ENCODE measurements around the gene EDIL3.

DNA sequence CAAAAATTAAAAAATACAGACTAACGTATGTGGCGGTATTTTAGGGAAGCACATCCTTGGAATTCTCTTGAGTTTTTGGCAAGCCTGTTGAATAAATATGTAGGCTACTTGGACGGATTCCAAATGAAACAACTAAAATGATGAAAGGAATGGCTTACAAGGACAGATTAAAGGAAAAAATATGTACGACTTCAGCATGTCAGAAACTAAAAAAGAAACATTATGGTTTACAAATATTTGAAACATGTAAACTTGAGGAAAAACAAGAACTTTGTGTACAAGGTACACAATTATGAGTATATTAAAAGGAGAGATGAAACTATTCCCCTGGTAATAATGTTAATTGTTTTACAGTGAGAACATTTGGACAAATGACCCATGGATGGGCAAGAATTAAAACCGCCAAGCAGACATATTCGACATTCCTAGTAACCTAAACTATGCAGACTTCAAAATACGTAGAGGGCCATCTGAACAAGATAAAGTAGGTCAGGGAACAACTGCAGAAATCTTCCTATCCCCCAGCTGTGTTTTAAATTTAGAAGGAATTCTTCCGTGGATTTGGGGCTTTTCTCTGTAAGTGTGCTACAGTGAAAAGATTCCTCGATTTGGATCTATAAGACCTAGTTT, 12.5 kb downstream of the EDIL3 start:
- TF ChIP-seq, protein P1, sequence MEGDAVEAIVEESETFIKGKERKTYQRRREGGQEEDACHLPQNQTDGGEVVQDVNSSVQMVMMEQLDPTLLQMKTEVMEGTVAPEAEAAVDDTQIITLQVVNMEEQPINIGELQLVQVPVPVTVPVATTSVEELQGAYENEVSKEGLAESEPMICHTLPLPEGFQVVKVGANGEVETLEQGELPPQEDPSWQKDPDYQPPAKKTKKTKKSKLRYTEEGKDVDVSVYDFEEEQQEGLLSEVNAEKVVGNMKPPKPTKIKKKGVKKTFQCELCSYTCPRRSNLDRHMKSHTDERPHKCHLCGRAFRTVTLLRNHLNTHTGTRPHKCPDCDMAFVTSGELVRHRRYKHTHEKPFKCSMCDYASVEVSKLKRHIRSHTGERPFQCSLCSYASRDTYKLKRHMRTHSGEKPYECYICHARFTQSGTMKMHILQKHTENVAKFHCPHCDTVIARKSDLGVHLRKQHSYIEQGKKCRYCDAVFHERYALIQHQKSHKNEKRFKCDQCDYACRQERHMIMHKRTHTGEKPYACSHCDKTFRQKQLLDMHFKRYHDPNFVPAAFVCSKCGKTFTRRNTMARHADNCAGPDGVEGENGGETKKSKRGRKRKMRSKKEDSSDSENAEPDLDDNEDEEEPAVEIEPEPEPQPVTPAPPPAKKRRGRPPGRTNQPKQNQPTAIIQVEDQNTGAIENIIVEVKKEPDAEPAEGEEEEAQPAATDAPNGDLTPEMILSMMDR (IDR thresholded peaks at IDR 0.05): no peak
- TF ChIP-seq POLR2A (IDR thresholded peaks at IDR 0.05): no peak

Measured in lower leg skin (tissue), 3 donors.